Upper lobe of left lung (tissue), 6 donors: Measurements from ENCODE around the gene SPATA2L. TPM values are rescaled to one million over a fixed set of nuclear protein-coding genes. Genes with fewer than 3 reads are reported as not detected.
"Not testable (repeated sequence)": the region's sequence is repeated elsewhere in the genome, so short reads cannot be mapped to it uniquely, and the experiment has no call there.

Experiments used
- ATAC-seq, 2 donors: fragments of 200-7000 bp; cut with Tn5 transposase; one replicate each; pipeline ENCODE4 v1.9.1; 2022; ENCODE audit warnings: mild to moderate bottlenecking in 2 of 2, moderate library complexity in 2 of 2; ENCODE audit not compliant: low FRiP score in 2 of 2
- DNase-seq, 2 donors: peaks; one replicate each; pipeline ENCODE4 v3.0.0-alpha.2; 2019 to 2020
- H3K27ac ChIP-seq, 4 donors: fragments of 200-600 bp; sonication (generic); one replicate each; pipeline ENCODE4 v1.5.1; 2016 to 2019
- H3K27me3 ChIP-seq, 4 donors: fragments of 200-600 bp; sonication (generic); one replicate each; pipeline ENCODE4 v1.5.1; 2017 to 2019
- H3K36me3 ChIP-seq, 4 donors: fragments of 200-600 bp; sonication (generic); one replicate each; pipeline ENCODE4 v1.5.1; 2016 to 2019
- H3K4me1 ChIP-seq, 4 donors: fragments of 200-600 bp; sonication (generic); one replicate each; pipeline ENCODE4 v1.5.1; 2018 to 2019
- H3K4me3 ChIP-seq, 4 donors: fragments of 200-600 bp; sonication (generic); one replicate each; pipeline ENCODE4 v1.5.1; 2017 to 2019; ENCODE audit warnings: mild to moderate bottlenecking in 2 of 4, moderate library complexity in 1 of 4
- H3K9me3 ChIP-seq, 4 donors: fragments of 200-600 bp; sonication (generic); one replicate each; pipeline ENCODE4 v1.5.1; 2018 to 2019
- CTCF ChIP-seq, 6 experiments: fragments of 450-650 bp in 4 of 6; fragments of 200-600 bp in 2 of 6; sonication (generic) in 2 of 6; IDR thresholded peaks; one replicate each; pipeline ENCODE4 v1.5.1; 2016 to 2019; ENCODE audit warnings: antibody characterized with exemption in 6 of 6
- EP300 ChIP-seq, 4 donors: sonication (generic); formaldehyde crosslinking; IDR thresholded peaks; one replicate each; pipeline ENCODE4 v1.5.1; 2017; ENCODE audit warnings: antibody characterized with exemption in 4 of 4, control low read depth in 2 of 4
- POLR2A ChIP-seq, 4 donors: fragments of 450-650 bp; IDR thresholded peaks; one replicate each; pipeline ENCODE4 v1.5.1; 2016 to 2017; ENCODE audit warnings: antibody characterized with exemption in 4 of 4, mild to moderate bottlenecking in 2 of 4
- POLR2AphosphoS5 ChIP-seq, 2 donors: sonication (generic); formaldehyde crosslinking; IDR thresholded peaks; one replicate each; pipeline ENCODE4 v1.5.1; 2017; ENCODE audit warnings: antibody characterized with exemption in 2 of 2
- WGBS, 2 donors: methylation state at CpG; one replicate each; pipeline ENCODE4 v1.1.5; 2017 to 2018; 5-methylcytosine and 5-hydroxymethylcytosine counted together
- total RNA-seq, 6 donors: library from RNA; depleted of rRNA in 4 of 6; stranded (reverse); fragments of >200 nt in 4 of 6; gene quantifications; one replicate each; pipeline versions ENCODE4 v1.1.0 to v1.2.1, GENCODE V29; 2016 to 2021
- donor health status: DM: no; HTN: no; CAD: no; lungs with moderate emphysema.
- donor health status: DM: no; HTN: yes; CAD: no; lungs with severe emphysema.

SPATA2L gene
- total RNA-seq, 6 donors from 2014 or later: 11.5 to 49.3 (median 26.5) TPM

GRCh38 chr16:89670496-89671431, 30.7 kb downstream of the SPATA2L start:
- H3K36me3 ChIP-seq: no peaks in the 10 kb centered on the region
- no peaks in the 10 kb centered on the region for H3K27me3 ChIP-seq
- H3K9me3 ChIP-seq: no peaks in the 10 kb centered on the region
- H3K27ac ChIP-seq: no peak overlapping the region
- no peak for DNase-seq
- WGBS, 2 donors: 84 to 91% methylated on average over 9 to 10 of the region's 10 CpGs
- no peak overlapping the region for H3K4me3 ChIP-seq
- ATAC-seq: no peak
- H3K4me1 ChIP-seq: peaks cover 0 to 15% (median 2%) of the 10 kb centered on the region in 4 donors
- TF ChIP-seq POLR2AphosphoS5 (IDR thresholded peaks at IDR 0.05): no peak
- TF ChIP-seq EP300 (IDR thresholded peaks at IDR 0.05): no peak
- no peak for TF ChIP-seq POLR2A (IDR thresholded peaks at IDR 0.05)
- TF ChIP-seq CTCF (IDR thresholded peaks at IDR 0.05): no peak

- Histone ChIP-seq H3K27me3 (no peaks in the 10 kb centered on the region), H3K4me3 (no peak overlapping the region), H3K36me3 (no peaks in the 10 kb centered on the region), H3K27ac (no peak overlapping the region), H3K9me3 (no peaks in the 10 kb centered on the region), H3K4me1 (peaks cover 0 to 15% (median 2%) of the 10 kb centered on the region in 4 donors)
- ATAC-seq (no peak), DNase-seq (no peak)
- 80 to 88% methylated on average over 2 to 13 of the region's 13 CpGs for WGBS, 2 donors
- no peak for TF ChIP-seq POLR2A (IDR thresholded peaks at IDR 0.05)
- no peak for TF ChIP-seq CTCF (IDR thresholded peaks at IDR 0.05)
- no peak for TF ChIP-seq EP300 (IDR thresholded peaks at IDR 0.05)
- TF ChIP-seq POLR2AphosphoS5 (IDR thresholded peaks at IDR 0.05): no peak
Observed at GRCh38 chr16:89669755-89670154, 31.8 kb downstream of the SPATA2L start.

DNA sequence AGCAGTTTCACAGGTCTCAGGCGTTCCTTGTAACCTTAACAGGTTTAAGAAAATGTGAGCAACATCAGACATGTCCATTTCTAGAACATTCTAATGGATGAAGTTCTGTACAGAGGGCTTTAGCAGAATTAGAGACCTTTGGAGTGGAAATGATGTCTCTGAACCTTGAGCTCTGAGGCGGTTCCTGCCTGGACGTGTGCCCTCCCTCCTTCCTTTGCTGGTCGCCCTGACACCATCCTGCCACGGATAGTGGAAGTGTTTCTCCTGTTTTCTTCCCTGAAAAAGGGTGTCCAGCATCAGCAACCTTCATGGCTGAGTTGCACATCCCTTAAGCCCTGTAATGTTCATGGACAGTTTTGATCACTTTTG, 32.7 kb downstream of the SPATA2L start:
- Histone ChIP-seq H3K4me1 (peaks cover 0 to 15% (median 2%) of the 10 kb centered on the region in 4 donors), H3K4me3 (peak overlapping the region in 3 of 4 donors; percentile 14 to 31 (median 30)), H3K27me3 (no peaks in the 10 kb centered on the region), H3K27ac (peak overlapping the region; percentile 35 to 53 (median 45)), H3K36me3 (peaks cover 0 to 4% (median 0%) of the 10 kb centered on the region in 4 donors), H3K9me3 (no peaks in the 10 kb centered on the region)
- ATAC-seq (no peak), DNase-seq (no peak)
- 29 to 33% methylated on average over 5 of the region's 5 CpGs for whole genome bisulfite sequencing, 2 donors
- no peak for TF ChIP-seq POLR2AphosphoS5 (IDR thresholded peaks at IDR 0.05)

- ATAC-seq: peak in 1 of 2 donors; percentile 16
- 85% methylated on average over 9 of the region's 9 CpGs; no CpG with 5 or more reads in 1 of the 2 donors for WGBS, 2 donors
- Histone ChIP-seq H3K36me3 (peaks cover 0 to 14% (median 2%) of the 10 kb centered on the region in 4 donors), H3K27me3 (no peaks in the 10 kb centered on the region), H3K4me3 (no peak overlapping the region), H3K9me3 (no peaks in the 10 kb centered on the region), H3K27ac (peak overlapping the region in 1 of 4 donors; percentile 53), H3K4me1 (peaks cover 0 to 15% (median 2%) of the 10 kb centered on the region in 4 donors)
- no peak for DNase-seq
- TF ChIP-seq POLR2AphosphoS5 (IDR thresholded peaks at IDR 0.05) (no peak), EP300 (IDR thresholded peaks at IDR 0.05) (no peak), CTCF (IDR thresholded peaks at IDR 0.05) (no peak), POLR2A (IDR thresholded peaks at IDR 0.05) (no peak)
Observed at GRCh38 chr16:89667633-89668032, 33.9 kb downstream of the SPATA2L start.

DNA sequence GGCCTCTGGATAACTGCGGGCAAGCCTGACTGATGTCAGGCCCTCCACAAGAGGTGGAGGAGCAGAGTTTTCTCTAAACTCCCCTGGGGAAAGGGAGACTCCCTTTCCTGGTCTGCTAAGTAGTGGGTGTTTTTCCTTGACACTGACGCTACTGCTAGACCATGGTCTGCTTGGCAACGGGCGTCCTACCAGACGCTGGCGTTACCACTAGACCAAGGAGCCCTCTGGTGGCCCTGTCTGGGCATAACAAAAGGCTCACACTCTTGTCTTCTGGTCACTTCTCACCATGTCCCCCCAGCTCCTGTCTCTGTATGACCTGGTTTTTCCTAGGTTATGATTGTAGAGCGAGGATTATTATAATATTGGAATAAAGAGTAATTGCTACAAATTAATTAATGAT, 34.5 kb downstream of the SPATA2L start:
- not testable (repeated sequence) for H3K27me3 ChIP-seq, H3K4me3 ChIP-seq, DNase-seq, H3K9me3 ChIP-seq, ATAC-seq, H3K27ac ChIP-seq
- WGBS, 2 donors: 68 to 79% methylated on average over 7 of the region's 7 CpGs
- peak in 2 of 6 experiments; percentile 14 to 41 for TF ChIP-seq CTCF (IDR thresholded peaks at IDR 0.05)
- H3K4me1 ChIP-seq: peaks cover 0 to 15% (median 2%) of the 10 kb centered on the region in 4 donors
- H3K36me3 ChIP-seq: peaks cover 0 to 18% (median 4%) of the 10 kb centered on the region in 4 donors

- WGBS, 2 donors: 87 to 90% methylated on average over 11 of the region's 11 CpGs
- H3K9me3 ChIP-seq, DNase-seq, ATAC-seq, H3K27me3 ChIP-seq, H3K27ac ChIP-seq, H3K4me3 ChIP-seq: not testable (repeated sequence)
- H3K36me3 ChIP-seq: peaks cover 0 to 25% (median 10%) of the 10 kb centered on the region in 4 donors
- H3K4me1 ChIP-seq: peaks cover under 1 to 20% (median 6%) of the 10 kb centered on the region in 4 donors
Observed at GRCh38 chr16:89664238-89664637, 37.3 kb downstream of the SPATA2L start.
